Measurements from ENCODE around the gene BRD1.

DNA sequence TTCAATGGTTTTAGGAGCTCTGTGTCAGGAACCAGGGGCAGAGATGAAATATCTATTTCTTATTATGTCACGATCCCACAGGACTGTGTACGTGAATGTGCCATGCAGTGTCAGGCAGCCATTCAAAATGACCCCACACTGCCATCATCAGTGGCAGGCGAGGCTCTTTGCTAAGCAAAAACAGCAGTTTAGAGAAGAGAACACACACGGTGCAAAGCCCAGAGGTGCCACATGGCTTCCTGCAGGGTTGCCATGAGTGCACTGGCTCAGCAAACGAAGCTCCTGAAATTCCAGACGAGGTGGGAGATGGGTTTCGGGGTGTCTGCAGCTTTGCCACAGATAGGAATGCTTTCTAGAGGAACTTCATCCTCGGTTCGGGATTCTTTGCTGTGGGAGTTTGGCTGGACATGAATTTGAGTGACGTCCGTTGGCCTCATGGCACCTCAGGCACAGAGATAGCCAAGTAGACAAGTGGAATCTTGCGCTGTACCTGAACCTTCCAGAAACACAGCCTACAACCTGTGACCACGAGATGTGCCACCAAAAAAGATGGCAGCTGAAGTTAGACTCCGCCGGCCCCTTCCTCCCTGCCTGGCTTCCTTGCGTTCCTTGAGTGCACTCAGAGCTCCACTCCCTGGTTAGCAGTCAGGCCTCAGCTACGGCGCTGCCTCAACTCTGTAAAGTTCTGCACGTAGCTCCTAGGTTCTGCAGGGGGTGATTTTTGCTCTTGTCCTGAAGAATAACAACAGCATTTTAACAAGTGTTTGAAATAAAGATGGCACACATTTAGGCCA lies 18.2 kb upstream of the BRD1 start:
- TF ChIP-seq, protein P1, sequence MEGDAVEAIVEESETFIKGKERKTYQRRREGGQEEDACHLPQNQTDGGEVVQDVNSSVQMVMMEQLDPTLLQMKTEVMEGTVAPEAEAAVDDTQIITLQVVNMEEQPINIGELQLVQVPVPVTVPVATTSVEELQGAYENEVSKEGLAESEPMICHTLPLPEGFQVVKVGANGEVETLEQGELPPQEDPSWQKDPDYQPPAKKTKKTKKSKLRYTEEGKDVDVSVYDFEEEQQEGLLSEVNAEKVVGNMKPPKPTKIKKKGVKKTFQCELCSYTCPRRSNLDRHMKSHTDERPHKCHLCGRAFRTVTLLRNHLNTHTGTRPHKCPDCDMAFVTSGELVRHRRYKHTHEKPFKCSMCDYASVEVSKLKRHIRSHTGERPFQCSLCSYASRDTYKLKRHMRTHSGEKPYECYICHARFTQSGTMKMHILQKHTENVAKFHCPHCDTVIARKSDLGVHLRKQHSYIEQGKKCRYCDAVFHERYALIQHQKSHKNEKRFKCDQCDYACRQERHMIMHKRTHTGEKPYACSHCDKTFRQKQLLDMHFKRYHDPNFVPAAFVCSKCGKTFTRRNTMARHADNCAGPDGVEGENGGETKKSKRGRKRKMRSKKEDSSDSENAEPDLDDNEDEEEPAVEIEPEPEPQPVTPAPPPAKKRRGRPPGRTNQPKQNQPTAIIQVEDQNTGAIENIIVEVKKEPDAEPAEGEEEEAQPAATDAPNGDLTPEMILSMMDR (IDR thresholded peaks at IDR 0.05; ENCODE audit: insufficient read depth, low read length): no peak
- TF ChIP-seq SPI1 (IDR thresholded peaks at IDR 0.05; ENCODE audit: borderline replicate concordance, low read depth) (no peak), POLR2AphosphoS5 (IDR thresholded peaks at IDR 0.05; ENCODE audit: low read depth) (no peak)
